Kidney epithelial cell (primary cell): ENCODE measurements around the gene SH2D7. TPM values are rescaled to one million over a fixed set of nuclear protein-coding genes. Genes with fewer than 3 reads are reported as not detected.

ENCODE experiments used
- DNase-seq: peaks from one replicate; pipeline ENCODE4 v3.0.0-alpha.2; 2010; ENCODE audit warnings: low read depth
- H3K27me3 ChIP-seq: 2 replicates; pipeline ENCODE4 v1.6.0; 2011; ENCODE audit warnings: low read length; ENCODE audit not compliant: control insufficient read depth, insufficient read depth
- H3K36me3 ChIP-seq: 2 replicates; pipeline ENCODE4 v1.5.1; 2011; ENCODE audit warnings: low read length; ENCODE audit not compliant: control insufficient read depth, insufficient read depth
- H3K4me3 ChIP-seq: 2 replicates; pipeline ENCODE4 v1.5.1; 2011; ENCODE audit warnings: low read depth, mild to moderate bottlenecking, control low read depth, low read length
- CTCF ChIP-seq: IDR thresholded peaks from 2 replicates; pipeline ENCODE4 v1.5.1; 2011; ENCODE audit warnings: mild to moderate bottlenecking, moderate library complexity, low read length, control low read depth, inconsistent platforms; ENCODE audit not compliant: insufficient read depth, poor library complexity, severe bottlenecking
- total RNA-seq: library from RNA; depleted of rRNA; stranded (reverse); fragments of >200 nt; gene quantifications from 2 replicates; pipeline ENCODE4 v1.2.3, GENCODE V29; 2015

The SH2D7 gene
- total RNA-seq, 1 donor from 2014 or later: not detected

GRCh38 chr15:78052545-78052944 is 39.8 kb upstream of the SH2D7 start:
- no peak for TF ChIP-seq CTCF

GRCh38 chr15:78054518-78054917 is 37.8 kb upstream of the SH2D7 start:
- TF ChIP-seq CTCF: no peak
- Histone ChIP-seq H3K36me3 (no peaks in the 10 kb centered on the region), H3K27me3 (no peaks in the 10 kb centered on the region), H3K4me3 (no peak overlapping the region)
- DNase-seq: no peak

More at GRCh38 chr15:78052545-78052944, 39.8 kb upstream of the SH2D7 start:
- DNase-seq: no peak
- Histone ChIP-seq H3K36me3 (no peaks in the 10 kb centered on the region), H3K27me3 (no peaks in the 10 kb centered on the region), H3K4me3 (no peak overlapping the region)

GRCh38 chr15:78054966-78055365 is 37.4 kb upstream of the SH2D7 start:
- Histone ChIP-seq H3K4me3 (no peak overlapping the region), H3K27me3 (no peaks in the 10 kb centered on the region), H3K36me3 (no peaks in the 10 kb centered on the region)
- DNase-seq: no peak
- TF ChIP-seq CTCF: no peak

GRCh38 chr15:78055919-78056713 is 36.2 kb upstream of the SH2D7 start:
- TF ChIP-seq CTCF: no peak
- Histone ChIP-seq H3K4me3 (no peak overlapping the region), H3K36me3 (no peaks in the 10 kb centered on the region), H3K27me3 (no peaks in the 10 kb centered on the region)
- DNase-seq: no peak

- H3K27me3 ChIP-seq: no peaks in the 10 kb centered on the region
- no peak for TF ChIP-seq CTCF
- DNase-seq: no peak
- no peaks in the 10 kb centered on the region for H3K36me3 ChIP-seq
- H3K4me3 ChIP-seq: no peak overlapping the region
These were observed 35.6 kb upstream of the SH2D7 start for GRCh38 chr15:78056714-78057269.
